Liver (tissue), 9 donors: ENCODE results near the gene BOD1L1. TPM values are rescaled to one million over a fixed set of nuclear protein-coding genes. Genes with fewer than 3 reads are reported as not detected.

Experiments used
- DNase-seq: peaks from one replicate; pipeline ENCODE4 v3.0.0-alpha.2; 2017; ENCODE audit warnings: low spot score
- H3K27ac ChIP-seq, 2 donors: one replicate each; pipeline ENCODE4 v1.7.0; 2013; ENCODE audit warnings: inconsistent platforms in 2 of 2, low read length in 2 of 2, control low read depth in 1 of 2, low read depth in 1 of 2, mild to moderate bottlenecking in 1 of 2
- H3K27me3 ChIP-seq, 4 donors: one replicate each; pipeline versions ENCODE4 v1.6.1 to v1.7.0; 2013; ENCODE audit warnings: low read length in 3 of 4, inconsistent platforms in 1 of 4, mild to moderate bottlenecking in 1 of 4, moderate library complexity in 1 of 4; ENCODE audit not compliant: control insufficient read depth in 4 of 4, insufficient read depth in 4 of 4
- H3K36me3 ChIP-seq, 4 donors: one replicate each; pipeline versions ENCODE4 v1.6.1 to v1.7.0; 2013; ENCODE audit warnings: low read length in 3 of 4, mild to moderate bottlenecking in 3 of 4, low read depth in 1 of 4, moderate library complexity in 1 of 4; ENCODE audit not compliant: control insufficient read depth in 4 of 4, insufficient read depth in 3 of 4
- H3K4me1 ChIP-seq, 4 donors: one replicate each; pipeline versions ENCODE4 v1.6.1 to v1.7.0; 2013; ENCODE audit warnings: low read length in 3 of 4, mild to moderate bottlenecking in 3 of 4, moderate library complexity in 1 of 4; ENCODE audit not compliant: control insufficient read depth in 4 of 4, insufficient read depth in 4 of 4
- H3K4me3 ChIP-seq, 3 donors: one replicate each; pipeline versions ENCODE4 v1.6.1 to v1.7.0; 2013; ENCODE audit warnings: low read length in 3 of 3, control low read depth in 1 of 3, low read depth in 1 of 3, mild to moderate bottlenecking in 1 of 3
- H3K9ac ChIP-seq, 2 donors: one replicate each; pipeline ENCODE4 v1.7.0; 2013; ENCODE audit warnings: low read length in 2 of 2, mild to moderate bottlenecking in 2 of 2, moderate library complexity in 2 of 2, control low read depth in 1 of 2, low read depth in 1 of 2
- H3K9me3 ChIP-seq, 4 donors: one replicate each; pipeline versions ENCODE4 v1.6.1 to v1.7.0; 2013; ENCODE audit warnings: low read length in 3 of 4; ENCODE audit not compliant: control insufficient read depth in 4 of 4
- CTCF ChIP-seq: fragments of 150-350 bp; IDR thresholded peaks from 2 replicates; pipeline ENCODE4 v1.5.1; 2017; ENCODE audit warnings: improper control_type of control experiment, low read depth, low read length; ENCODE audit not compliant: missing input control
- EGR1 ChIP-seq, 2 donors: IDR thresholded peaks; 2 replicates each; pipeline ENCODE4 v1.6.1; 2016 to 2018; ENCODE audit warnings: antibody characterized with exemption in 2 of 2, low read depth in 2 of 2
- FOXA1 ChIP-seq: IDR thresholded peaks from 2 replicates; pipeline ENCODE4 v1.6.1; 2016; ENCODE audit warnings: antibody characterized with exemption
- FOXA2 ChIP-seq: IDR thresholded peaks from 2 replicates; pipeline ENCODE4 v1.6.1; 2016; ENCODE audit warnings: antibody characterized with exemption
- GABPA ChIP-seq, 2 donors: IDR thresholded peaks in 1 of 2; conservative IDR thresholded peaks in 1 of 2; 2 replicates each; pipeline ENCODE4 v1.6.1; 2016; ENCODE audit warnings: antibody characterized with exemption in 2 of 2, mild to moderate bottlenecking in 1 of 2, moderate library complexity in 1 of 2
- HNF4A ChIP-seq, 2 donors: conservative IDR thresholded peaks; 2 replicates each; pipeline ENCODE4 v1.6.1; 2016; ENCODE audit warnings: antibody characterized with exemption in 2 of 2, mild to moderate bottlenecking in 2 of 2
- HNF4G ChIP-seq: IDR thresholded peaks from 2 replicates; pipeline ENCODE4 v1.6.1; 2016; ENCODE audit warnings: antibody characterized with exemption
- JUND ChIP-seq, 2 donors: IDR thresholded peaks; 2 replicates each; pipeline ENCODE4 v1.6.1; 2016; ENCODE audit warnings: antibody characterized with exemption in 2 of 2
- MAX ChIP-seq: IDR thresholded peaks from 2 replicates; pipeline ENCODE4 v1.6.1; 2016; ENCODE audit warnings: antibody characterized with exemption
- NR2F2 ChIP-seq: IDR thresholded peaks from 2 replicates; pipeline ENCODE4 v1.6.1; 2016; ENCODE audit warnings: antibody characterized with exemption
- RAD21 ChIP-seq, 2 donors: IDR thresholded peaks; 2 replicates each; pipeline ENCODE4 v1.6.1; 2016; ENCODE audit warnings: antibody characterized with exemption in 2 of 2, mild to moderate bottlenecking in 2 of 2
- RXRA ChIP-seq, 2 donors: IDR thresholded peaks; 2 replicates each; pipeline ENCODE4 v1.6.1; 2017 to 2018; ENCODE audit warnings: antibody characterized with exemption in 2 of 2, mild to moderate bottlenecking in 1 of 2
- SP1 ChIP-seq: IDR thresholded peaks from 2 replicates; pipeline ENCODE4 v1.6.1; 2018; ENCODE audit warnings: antibody characterized with exemption, mild to moderate bottlenecking
- TAF1 ChIP-seq: conservative IDR thresholded peaks from 2 replicates; pipeline ENCODE4 v1.6.1; 2016; ENCODE audit warnings: antibody characterized with exemption, mild to moderate bottlenecking
- YY1 ChIP-seq: IDR thresholded peaks from 2 replicates; pipeline ENCODE4 v1.6.1; 2016; ENCODE audit warnings: antibody characterized with exemption, mild to moderate bottlenecking
- ZBTB33 ChIP-seq: IDR thresholded peaks from 2 replicates; pipeline ENCODE4 v1.6.1; 2016; ENCODE audit warnings: antibody characterized with exemption
- WGBS: extraction: QIAGEN DNeasy Blood & Tissue Kit; methylation state at CpG from one replicate; pipeline ENCODE4 v1.1.7; 2013; 5-methylcytosine and 5-hydroxymethylcytosine counted together
- polyA plus RNA-seq, 2 donors: library from polyadenylated mRNA; stranded (reverse) in 1 of 2; unstranded in 1 of 2; fragments of 200-250 nt in 1 of 2; fragments of >200 nt in 1 of 2; fragmentation: Nextera tagmentation in 1 of 2; extraction: Ambion mirVana in 1 of 2; gene quantifications; one replicate each; pipeline versions ENCODE4 v1.2.1 to v1.2.3, GENCODE V29; 2013 to 2015
- total RNA-seq, 2 donors: library from RNA; depleted of rRNA; stranded (reverse); fragments of >200 nt; gene quantifications; one replicate each; pipeline ENCODE4 v1.2.3, GENCODE V29; 2014
- TF ChIP-seq, protein P1 (sequence below): IDR thresholded peaks from 2 replicates; pipeline ENCODE4 v1.6.1; 2016; ENCODE audit warnings: antibody characterized with exemption
- TF ChIP-seq, protein P2 (sequence below): IDR thresholded peaks from 2 replicates; pipeline ENCODE4 v1.6.1; 2016; ENCODE audit warnings: antibody characterized with exemption, mild to moderate bottlenecking
- donor health status: healthy.
- donor health status: healthy.
- donor health status: healthy.
- donor health status: healthy.
- donor health status: healthy.

The BOD1L1 gene
- total and polyA plus RNA-seq, 4 donors = 4.1 to 19.2 (median 10.2) TPM

- TF ChIP-seq HNF4G = no peak
- no peak for TF ChIP-seq YY1
- TF ChIP-seq FOXA1 = no peak
- TF ChIP-seq SP1 = no peak
- TF ChIP-seq, protein P1, sequence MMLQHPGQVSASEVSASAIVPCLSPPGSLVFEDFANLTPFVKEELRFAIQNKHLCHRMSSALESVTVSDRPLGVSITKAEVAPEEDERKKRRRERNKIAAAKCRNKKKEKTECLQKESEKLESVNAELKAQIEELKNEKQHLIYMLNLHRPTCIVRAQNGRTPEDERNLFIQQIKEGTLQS = no peak
- TF ChIP-seq CTCF = no peak
- TF ChIP-seq FOXA2 = no peak
- no peak for TF ChIP-seq JUND (IDR thresholded peaks at IDR 0.05)
- TF ChIP-seq GABPA (IDR thresholded peaks at IDR 0.05 in 1 of 2, conservative IDR thresholded peaks at IDR 0.05 in 1 of 2) = no peak
- TF ChIP-seq NR2F2 = no peak
- Histone ChIP-seq H3K36me3 (no peaks in the 10 kb centered on the region), H3K27me3 (peaks cover 0 to 2% (median 0%) of the 10 kb centered on the region in 4 donors), H3K4me1 (peaks cover 1 to 15% (median 5%) of the 10 kb centered on the region in 4 donors), H3K9ac (no peak overlapping the region), H3K27ac (no peak overlapping the region), H3K4me3 (no peak overlapping the region), H3K9me3 (no peaks in the 10 kb centered on the region)
- DNase-seq = no peak
- 73% methylated on average over 3 of the region's 3 CpGs for WGBS
These were observed 26.2 kb upstream of the BOD1L1 start for GRCh38 chr4:13653766-13654161.

GRCh38 chr4:13647031-13647430, 19.5 kb upstream of the BOD1L1 start:
- WGBS = 32% methylated on average over 6 of the region's 6 CpGs
- peaks cover 0 to 9% (median 6%) of the 10 kb centered on the region in 4 donors for H3K4me1 ChIP-seq
- no peak for DNase-seq
- H3K27me3 ChIP-seq = peaks cover 0 to 2% (median 0%) of the 10 kb centered on the region in 4 donors
- no peaks in the 10 kb centered on the region for H3K36me3 ChIP-seq
- H3K4me3 ChIP-seq = no peak overlapping the region
- no peak overlapping the region for H3K27ac ChIP-seq
- H3K9ac ChIP-seq = peak overlapping the region in 1 of 2 donors; percentile 53
- no peaks in the 10 kb centered on the region for H3K9me3 ChIP-seq
- TF ChIP-seq EGR1 (IDR thresholded peaks at IDR 0.05; ENCODE audit: low read depth in 2 of 2) (no peak), NR2F2 (no peak), JUND (IDR thresholded peaks at IDR 0.05) (no peak), HNF4G (no peak), CTCF (no peak), FOXA1 (no peak), MAX (no peak), HNF4A (conservative IDR thresholded peaks at IDR 0.05) (no peak), GABPA (IDR thresholded peaks at IDR 0.05 in 1 of 2, conservative IDR thresholded peaks at IDR 0.05 in 1 of 2) (no peak), SP1 (no peak), FOXA2 (no peak), RAD21 (IDR thresholded peaks at IDR 0.05) (no peak), ZBTB33 (no peak), RXRA (IDR thresholded peaks at IDR 0.05) (no peak), TAF1 (no peak), YY1 (no peak)
- TF ChIP-seq, protein P1 = no peak
- TF ChIP-seq, protein P2, sequence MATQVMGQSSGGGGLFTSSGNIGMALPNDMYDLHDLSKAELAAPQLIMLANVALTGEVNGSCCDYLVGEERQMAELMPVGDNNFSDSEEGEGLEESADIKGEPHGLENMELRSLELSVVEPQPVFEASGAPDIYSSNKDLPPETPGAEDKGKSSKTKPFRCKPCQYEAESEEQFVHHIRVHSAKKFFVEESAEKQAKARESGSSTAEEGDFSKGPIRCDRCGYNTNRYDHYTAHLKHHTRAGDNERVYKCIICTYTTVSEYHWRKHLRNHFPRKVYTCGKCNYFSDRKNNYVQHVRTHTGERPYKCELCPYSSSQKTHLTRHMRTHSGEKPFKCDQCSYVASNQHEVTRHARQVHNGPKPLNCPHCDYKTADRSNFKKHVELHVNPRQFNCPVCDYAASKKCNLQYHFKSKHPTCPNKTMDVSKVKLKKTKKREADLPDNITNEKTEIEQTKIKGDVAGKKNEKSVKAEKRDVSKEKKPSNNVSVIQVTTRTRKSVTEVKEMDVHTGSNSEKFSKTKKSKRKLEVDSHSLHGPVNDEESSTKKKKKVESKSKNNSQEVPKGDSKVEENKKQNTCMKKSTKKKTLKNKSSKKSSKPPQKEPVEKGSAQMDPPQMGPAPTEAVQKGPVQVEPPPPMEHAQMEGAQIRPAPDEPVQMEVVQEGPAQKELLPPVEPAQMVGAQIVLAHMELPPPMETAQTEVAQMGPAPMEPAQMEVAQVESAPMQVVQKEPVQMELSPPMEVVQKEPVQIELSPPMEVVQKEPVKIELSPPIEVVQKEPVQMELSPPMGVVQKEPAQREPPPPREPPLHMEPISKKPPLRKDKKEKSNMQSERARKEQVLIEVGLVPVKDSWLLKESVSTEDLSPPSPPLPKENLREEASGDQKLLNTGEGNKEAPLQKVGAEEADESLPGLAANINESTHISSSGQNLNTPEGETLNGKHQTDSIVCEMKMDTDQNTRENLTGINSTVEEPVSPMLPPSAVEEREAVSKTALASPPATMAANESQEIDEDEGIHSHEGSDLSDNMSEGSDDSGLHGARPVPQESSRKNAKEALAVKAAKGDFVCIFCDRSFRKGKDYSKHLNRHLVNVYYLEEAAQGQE = no peak
